Thoracic aorta (tissue), 2 donors: ENCODE data around the gene LSM7. TPM values are rescaled to one million over a fixed set of nuclear protein-coding genes. Genes with fewer than 3 reads are reported as not detected.

ENCODE experiments used
- ATAC-seq: fragments of 150-250 bp; one replicate; pipeline ENCODE4 v1.8.0; 2017; ENCODE audit warnings: low read depth; ENCODE audit not compliant: insufficient number of reproducible peaks, low FRiP score
- DNase-seq: peaks from one replicate; pipeline ENCODE4 v3.0.0-alpha.2; 2020; ENCODE audit warnings: low spot score
- H3K27ac ChIP-seq, 2 donors: fragments of 200-600 bp; sonication (generic); 1 replicate in 1 of 2; 2 replicates in 1 of 2; pipeline ENCODE4 v1.5.1; 2016; ENCODE audit warnings: mild to moderate bottlenecking in 2 of 2, moderate library complexity in 2 of 2
- H3K27me3 ChIP-seq: fragments of 200-600 bp; sonication (generic); replicated peaks from 2 replicates; pipeline ENCODE4 v1.6.0; 2016; ENCODE audit warnings: mild to moderate bottlenecking; ENCODE audit not compliant: insufficient read depth
- H3K36me3 ChIP-seq: fragments of 200-600 bp; sonication (generic); one replicate; pipeline ENCODE4 v1.5.1; 2016
- H3K4me1 ChIP-seq, 2 donors: fragments of 200-600 bp; sonication (generic); 1 replicate in 1 of 2; 2 replicates in 1 of 2; pipeline versions ENCODE4 v1.5.1 to v1.6.0; 2016; ENCODE audit warnings: low read depth in 2 of 2, mild to moderate bottlenecking in 1 of 2; ENCODE audit not compliant: control insufficient read depth in 1 of 2
- H3K4me3 ChIP-seq: fragments of 200-600 bp; sonication (generic); 2 replicates; pipeline ENCODE4 v1.5.1; 2016; ENCODE audit warnings: mild to moderate bottlenecking
- H3K9me3 ChIP-seq: fragments of 200-600 bp; sonication (generic); 2 replicates; pipeline ENCODE4 v1.5.1; 2016
- CTCF ChIP-seq: fragments of 200-600 bp; sonication (generic); IDR thresholded peaks from one replicate; pipeline ENCODE4 v1.5.1; 2019; ENCODE audit warnings: antibody characterized with exemption
- total RNA-seq, 2 donors: library from RNA; depleted of rRNA; stranded (reverse); fragments of >200 nt; gene quantifications; one replicate each; pipeline versions ENCODE4 v1.1.0 to v1.2.3, GENCODE V29; 2016

Gene LSM7
- total RNA-seq, 2 donors from 2014 or later = 35.5 to 38.8 TPM

DNA sequence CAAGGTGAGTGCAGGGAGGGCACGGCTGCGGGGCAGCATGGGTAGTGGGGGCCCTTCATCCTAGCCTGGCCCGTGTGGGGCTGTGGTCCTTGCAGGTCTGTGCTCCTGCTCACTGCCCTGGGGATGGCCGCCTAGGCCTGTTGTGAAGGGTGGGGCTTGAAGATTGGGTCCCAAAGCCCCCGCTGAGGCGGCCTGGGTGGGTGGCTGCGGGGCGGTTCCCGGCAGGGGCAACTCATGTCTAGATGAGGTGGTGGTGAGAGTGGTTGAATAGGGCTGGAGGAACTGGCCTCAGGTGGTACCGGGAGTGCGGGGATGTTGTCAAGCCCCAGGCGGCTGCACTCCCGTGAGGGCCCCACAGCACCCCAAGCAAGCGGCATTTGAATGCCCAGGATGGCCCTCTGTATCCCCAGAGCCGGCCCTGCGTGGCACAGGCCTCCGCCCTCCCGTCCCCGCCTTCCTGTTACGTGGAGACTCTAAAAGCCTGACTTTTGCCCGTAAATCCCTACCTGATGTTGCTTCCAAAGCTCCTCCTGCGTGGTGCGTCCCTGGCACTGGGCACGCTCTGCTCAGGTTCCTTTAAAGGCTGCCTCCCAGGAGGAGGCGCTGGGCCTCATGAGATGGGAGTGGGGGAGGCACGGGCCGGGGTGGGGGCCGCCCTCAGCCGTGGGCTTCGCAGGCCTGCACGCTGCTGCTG lies 15.1 kb upstream of the LSM7 start:
- ATAC-seq (no peak), DNase-seq (no peak)
- no peaks in the 10 kb centered on the region for H3K4me1 ChIP-seq
- H3K9me3 ChIP-seq = no peaks in the 10 kb centered on the region
- no peak for TF ChIP-seq CTCF
- peaks cover 7% of the 10 kb centered on the region for H3K36me3 ChIP-seq
- no peaks in the 10 kb centered on the region for H3K27me3 ChIP-seq
- no peak overlapping the region for H3K27ac ChIP-seq
- H3K4me3 ChIP-seq = no peak overlapping the region

DNA sequence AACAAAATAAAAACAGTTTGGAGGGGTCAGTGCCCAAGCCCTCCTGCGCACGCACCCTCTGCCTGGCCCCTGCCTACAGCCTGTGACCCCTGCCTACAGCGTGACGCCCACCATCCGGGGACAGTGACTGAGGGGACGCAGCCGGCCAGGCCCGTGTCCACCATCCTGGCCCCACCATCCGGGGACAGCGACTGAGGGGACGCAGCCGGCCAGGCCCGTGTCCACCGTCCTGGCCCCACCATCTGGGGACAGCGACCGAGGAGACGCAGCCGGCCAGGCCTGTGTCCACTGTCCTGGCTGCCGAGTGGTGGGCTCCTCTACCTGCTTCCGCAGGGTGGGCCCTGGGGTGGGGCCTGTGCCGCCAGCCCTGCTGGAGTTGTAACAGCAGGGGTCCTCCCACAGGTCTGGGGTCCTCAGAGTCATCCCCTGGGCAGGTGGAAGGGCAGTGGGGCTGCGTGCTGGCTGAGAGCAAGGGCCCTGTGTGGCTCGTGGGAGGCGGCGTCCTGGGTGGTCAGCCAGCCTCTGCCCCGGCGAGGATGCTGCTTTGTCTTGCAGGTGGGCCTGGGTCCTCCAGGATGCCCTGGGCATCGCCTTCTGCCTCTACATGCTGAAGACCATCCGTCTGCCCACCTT lies 14.4 kb upstream of the LSM7 start:
- Histone ChIP-seq H3K36me3 (peaks cover 7% of the 10 kb centered on the region), H3K4me1 (no peaks in the 10 kb centered on the region)
- ATAC-seq = no peak

GRCh38 chr19:2341982-2342381 lies 13.6 kb upstream of the LSM7 start:
- H3K27me3 ChIP-seq = no peaks in the 10 kb centered on the region
- no peak overlapping the region for H3K27ac ChIP-seq
- DNase-seq (no peak), ATAC-seq (no peak)
- peaks cover 7% of the 10 kb centered on the region for H3K36me3 ChIP-seq
- TF ChIP-seq CTCF = no peak
- H3K4me3 ChIP-seq = no peak overlapping the region
- no peaks in the 10 kb centered on the region for H3K4me1 ChIP-seq
- no peaks in the 10 kb centered on the region for H3K9me3 ChIP-seq

More for the DNA sequence above, 14.4 kb upstream of the LSM7 start:
- Histone ChIP-seq H3K27ac (no peak overlapping the region), H3K9me3 (no peaks in the 10 kb centered on the region), H3K27me3 (no peaks in the 10 kb centered on the region), H3K4me3 (no peak overlapping the region)
- no peak for TF ChIP-seq CTCF
- no peak for DNase-seq

GRCh38 chr19:2341244-2341751 lies 12.9 kb upstream of the LSM7 start:
- no peak overlapping the region for H3K4me3 ChIP-seq
- DNase-seq = no peak
- ATAC-seq = no peak
- peaks cover 7% of the 10 kb centered on the region for H3K36me3 ChIP-seq
- no peak overlapping the region for H3K27ac ChIP-seq
- TF ChIP-seq CTCF = no peak
- no peaks in the 10 kb centered on the region for H3K27me3 ChIP-seq
- H3K9me3 ChIP-seq = no peaks in the 10 kb centered on the region
- H3K4me1 ChIP-seq = no peaks in the 10 kb centered on the region

- H3K27ac ChIP-seq = no peak overlapping the region
- no peaks in the 10 kb centered on the region for H3K27me3 ChIP-seq
- no peak for TF ChIP-seq CTCF
- no peaks in the 10 kb centered on the region for H3K4me1 ChIP-seq
- no peak overlapping the region for H3K4me3 ChIP-seq
- H3K9me3 ChIP-seq = no peaks in the 10 kb centered on the region
- DNase-seq (no peak), ATAC-seq (no peak)
- H3K36me3 ChIP-seq = peaks cover 7% of the 10 kb centered on the region
These were observed 12.3 kb upstream of the LSM7 start for GRCh38 chr19:2340496-2341243.
